NB4 (cell line): Measurements from ENCODE around the gene HDGFL2.

Experiments
- DNase-seq: peaks from one replicate; pipeline ENCODE4 v3.0.0; 2010; ENCODE audit warnings: low read depth
- H3K4me3 ChIP-seq: one replicate; pipeline ENCODE4 v1.5.1; 2011; ENCODE audit warnings: mild to moderate bottlenecking, low read depth, low read length, moderate library complexity
- CTCF ChIP-seq: IDR thresholded peaks from one replicate; pipeline ENCODE4 v1.5.1; 2012; ENCODE audit warnings: low read depth, low read length
- MAX ChIP-seq: IDR thresholded peaks from 2 replicates; pipeline ENCODE4 v1.6.1; 2011; ENCODE audit warnings: low read depth, low read length
- MYC ChIP-seq: IDR thresholded peaks from 2 replicates; pipeline ENCODE4 v1.6.1; 2011; ENCODE audit warnings: low read depth, low read length
- POLR2A ChIP-seq: IDR thresholded peaks from 2 replicates; pipeline ENCODE4 v1.6.1; 2011; ENCODE audit warnings: mild to moderate bottlenecking; ENCODE audit not compliant: insufficient read length; ENCODE audit errors: extremely low read depth

The HDGFL2 gene

GRCh38 chr19:4497770-4498389, 25.8 kb downstream of the HDGFL2 start:
- H3K4me3 ChIP-seq: no peak overlapping the region
- no peak for DNase-seq
- no peak for TF ChIP-seq MYC
- TF ChIP-seq POLR2A: no peak
- no peak for TF ChIP-seq MAX
- TF ChIP-seq CTCF: no peak

GRCh38 chr19:4498694-4499093, 26.6 kb downstream of the HDGFL2 start:
- no peak overlapping the region for H3K4me3 ChIP-seq
- no peak for TF ChIP-seq POLR2A
- TF ChIP-seq MAX: no peak
- TF ChIP-seq CTCF: no peak
- no peak for TF ChIP-seq MYC
- no peak for DNase-seq

- no peak for DNase-seq
- no peak overlapping the region for H3K4me3 ChIP-seq
- no peak for TF ChIP-seq POLR2A
- no peak for TF ChIP-seq MYC
- TF ChIP-seq MAX: no peak
- TF ChIP-seq CTCF: no peak
These were observed 27.2 kb downstream of the HDGFL2 start for GRCh38 chr19:4499318-4499717.

- no peak for DNase-seq
- no peak overlapping the region for H3K4me3 ChIP-seq
- TF ChIP-seq MAX (no peak), POLR2A (no peak), MYC (no peak), CTCF (no peak)
These were observed 27.8 kb downstream of the HDGFL2 start for GRCh38 chr19:4499855-4500254.

GRCh38 chr19:4500841-4501591, 28.9 kb downstream of the HDGFL2 start:
- DNase-seq: no peak
- no peak for TF ChIP-seq MAX
- TF ChIP-seq POLR2A: no peak
- no peak for TF ChIP-seq CTCF
- TF ChIP-seq MYC: no peak
- no peak overlapping the region for H3K4me3 ChIP-seq
